HG02973 (cell line): ENCODE data around the gene TLCD4.

ENCODE experiments used
- ATAC-seq: cut with Tn5 transposase; IDR thresholded peaks from one replicate; pipeline ENCODE4 v1.9.1; 2021; ENCODE audit warnings: moderate library complexity; ENCODE audit not compliant: unreplicated experiment

TLCD4 gene

DNA sequence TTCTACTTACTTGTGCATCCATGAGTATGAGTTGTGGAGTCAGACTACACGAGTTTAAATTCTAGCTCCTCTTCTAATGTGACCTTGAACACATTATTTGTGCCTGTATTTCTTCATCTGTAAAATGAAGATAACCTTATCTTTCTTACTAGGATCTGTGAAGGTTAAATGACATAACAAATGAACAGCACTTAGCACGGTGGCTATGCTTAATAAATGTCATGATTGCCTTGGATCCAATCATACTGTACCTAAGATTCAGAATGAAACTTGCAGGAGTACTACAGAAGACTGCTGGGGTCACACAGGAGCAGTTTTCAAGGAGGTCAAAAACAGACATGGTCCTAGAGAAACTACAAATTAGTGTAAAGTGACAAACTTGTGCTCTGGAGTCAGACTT lies 22.2 kb upstream of the TLCD4 start:
- no peak for ATAC-seq

- peak; percentile 83 for ATAC-seq
These were observed 21.3 kb upstream of the TLCD4 start for GRCh38 chr1:95095833-95096217.

DNA sequence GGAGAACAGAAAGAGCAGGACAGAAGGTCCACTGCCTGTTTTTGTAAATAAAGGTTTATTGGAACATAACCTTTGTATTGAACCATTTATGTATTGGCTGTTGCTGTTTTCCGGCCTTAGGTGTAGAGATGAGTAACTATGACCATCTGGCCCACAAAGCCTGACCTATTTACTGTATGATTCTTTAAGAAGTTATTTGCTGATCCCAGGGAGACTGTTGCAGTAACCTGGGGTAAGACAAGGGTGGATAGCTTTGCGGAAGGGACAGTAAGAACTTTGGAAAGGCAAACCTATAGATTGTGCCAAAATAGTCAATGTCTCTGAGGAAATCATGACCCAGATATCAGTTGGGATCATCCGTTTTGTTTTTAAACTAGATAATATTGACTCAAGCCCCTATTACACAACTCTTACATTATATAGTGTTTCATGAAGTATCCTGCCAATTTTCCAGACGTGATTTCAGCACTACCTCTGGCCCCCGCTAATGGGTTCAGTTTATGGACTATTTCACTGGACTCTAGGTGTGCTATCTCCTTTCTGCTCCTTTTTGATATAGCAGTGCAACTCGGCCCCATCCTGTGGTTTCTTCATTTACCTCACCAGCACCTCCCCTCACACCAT lies 20.8 kb upstream of the TLCD4 start:
- no peak for ATAC-seq

DNA sequence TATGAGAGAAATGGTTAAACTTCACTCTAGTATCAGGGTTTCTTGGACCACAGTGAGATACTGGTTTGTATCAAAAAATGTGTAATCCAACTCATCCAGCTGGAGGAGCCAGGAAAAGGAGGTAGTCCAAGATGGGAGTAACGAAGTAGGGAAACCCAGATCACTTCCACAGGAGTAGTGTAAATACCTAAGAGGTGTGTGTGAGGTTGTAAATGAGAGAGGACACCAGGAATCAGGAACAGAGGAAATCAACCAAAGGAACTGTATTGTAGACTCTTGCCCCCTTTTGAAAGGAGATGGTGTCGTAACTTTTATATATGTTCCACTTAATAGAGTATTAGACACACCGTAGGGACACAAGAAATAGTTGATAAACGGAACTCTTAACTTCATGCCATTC lies 19.7 kb upstream of the TLCD4 start:
- ATAC-seq: no peak

GRCh38 chr1:95098196-95098595 lies 19.0 kb upstream of the TLCD4 start:
- ATAC-seq: no peak

- ATAC-seq: no peak
These were observed 8.4 kb upstream of the TLCD4 start for GRCh38 chr1:95108792-95109191.

DNA sequence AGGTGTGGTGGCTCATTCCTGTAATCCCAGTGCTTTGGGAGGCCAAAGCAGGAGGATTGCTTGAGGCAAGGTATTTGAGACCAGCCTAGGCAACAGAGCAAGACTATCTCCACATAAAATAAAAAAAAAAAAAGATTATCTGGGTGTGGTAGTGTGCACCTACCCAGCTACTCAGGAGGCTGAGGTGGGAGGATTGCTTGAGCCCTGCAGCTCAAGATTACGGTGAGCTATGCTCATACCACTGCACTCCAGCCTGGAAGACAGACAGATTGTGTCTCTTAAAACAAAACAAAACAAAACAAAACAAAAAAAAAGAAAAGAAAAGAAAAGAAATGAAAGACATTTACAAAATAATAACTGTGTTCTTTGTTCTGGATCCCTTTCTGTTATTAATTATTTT lies 6.1 kb upstream of the TLCD4 start:
- no peak for ATAC-seq

- ATAC-seq: no peak
These were observed 3.5 kb upstream of the TLCD4 start for GRCh38 chr1:95113684-95114083.

GRCh38 chr1:95115708-95116137 lies 1.4 kb upstream of the TLCD4 start:
- no peak for ATAC-seq

- ATAC-seq: peak; percentile 62
These were observed 462 bp upstream of the TLCD4 start for GRCh38 chr1:95116580-95117206.

DNA sequence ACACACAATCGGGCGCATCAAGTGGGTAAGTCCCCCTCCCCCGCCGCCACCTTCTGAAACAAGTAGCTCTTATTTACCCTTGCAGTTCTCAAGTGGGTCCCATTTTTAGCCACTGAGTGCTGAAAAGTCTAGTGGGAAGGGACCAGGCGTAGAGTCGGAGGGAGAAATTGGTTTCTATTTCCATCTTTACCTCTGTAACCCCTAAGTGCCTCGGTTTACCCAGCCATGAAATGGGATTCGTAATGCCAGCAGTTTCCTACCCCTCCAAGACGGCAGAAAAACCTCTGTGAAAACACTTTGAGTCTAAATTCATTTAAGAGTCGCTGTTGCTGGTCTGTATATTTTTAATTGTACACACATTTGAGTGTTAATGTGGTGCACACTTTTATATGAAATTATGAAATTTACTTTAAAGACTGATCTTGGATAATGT lies 928 bp downstream of the TLCD4 start:
- no peak for ATAC-seq

DNA sequence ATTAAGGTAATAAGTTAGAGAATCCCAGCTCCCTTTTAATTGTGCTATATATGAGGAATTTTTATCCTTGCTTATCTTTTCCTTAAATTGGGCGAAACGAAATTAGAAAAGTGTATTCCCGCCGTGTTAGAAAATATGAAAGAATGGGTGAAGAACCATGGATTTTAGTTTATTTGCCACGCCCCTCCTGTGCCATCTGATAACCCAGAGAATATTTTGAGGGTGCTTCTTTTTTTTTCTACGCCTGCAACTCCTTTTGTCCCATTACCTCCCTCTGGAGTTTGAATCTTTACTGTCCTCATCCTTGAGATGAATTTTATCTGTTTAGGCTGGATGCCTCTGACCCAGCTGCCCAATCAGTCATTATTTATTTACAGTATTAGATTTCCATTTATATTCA lies 1.6 kb downstream of the TLCD4 start:
- ATAC-seq: no peak

- no peak for ATAC-seq
These were observed 2.1 kb downstream of the TLCD4 start for GRCh38 chr1:95119273-95119672.

- ATAC-seq: no peak
These were observed 5.1 kb downstream of the TLCD4 start for GRCh38 chr1:95122151-95122697.

- no peak for ATAC-seq
These were observed 7.2 kb downstream of the TLCD4 start for GRCh38 chr1:95124342-95124741.

DNA sequence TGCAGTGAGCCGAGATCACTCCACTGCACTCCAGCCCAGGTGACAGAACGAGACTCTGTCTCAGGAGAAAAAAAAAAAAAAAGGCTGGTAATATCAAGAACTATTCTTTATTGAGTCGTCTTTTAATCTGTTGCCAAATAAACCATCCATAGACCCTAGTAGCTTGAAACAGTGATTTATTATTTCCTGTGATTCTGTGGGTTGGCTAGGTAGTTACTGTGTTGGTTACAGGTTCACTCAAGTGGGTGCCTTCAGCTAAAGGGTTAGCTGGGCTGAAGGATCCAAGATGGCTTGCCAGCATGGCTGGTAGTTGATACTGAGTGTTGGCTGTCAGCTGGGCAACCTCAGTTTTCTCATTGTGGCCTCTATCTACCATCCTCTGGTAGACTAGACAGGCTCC lies 9.2 kb downstream of the TLCD4 start:
- no peak for ATAC-seq

GRCh38 chr1:95126846-95127245 lies 9.7 kb downstream of the TLCD4 start:
- no peak for ATAC-seq

GRCh38 chr1:95127380-95127779 lies 10.2 kb downstream of the TLCD4 start:
- no peak for ATAC-seq

DNA sequence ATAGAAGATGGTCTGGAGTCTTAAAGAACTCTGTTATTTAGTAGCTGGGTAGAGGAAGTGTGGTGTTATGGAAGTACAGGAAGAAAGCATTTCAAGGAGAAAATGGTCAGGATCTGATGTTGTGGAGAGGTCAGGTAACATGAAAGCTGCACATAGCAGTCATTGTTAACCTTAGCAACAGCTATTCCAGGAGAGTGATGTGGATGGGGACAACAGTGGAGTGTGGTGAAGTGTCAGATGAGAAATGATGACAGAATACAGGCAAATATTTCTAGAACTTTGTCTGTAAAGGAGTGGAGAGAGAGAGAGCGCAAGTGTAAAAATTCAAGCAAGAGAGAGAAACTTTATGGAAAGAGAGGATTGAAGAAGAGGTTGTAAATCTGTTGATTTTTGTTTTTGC lies 15.6 kb downstream of the TLCD4 start:
- no peak for ATAC-seq

GRCh38 chr1:95133687-95134086 lies 16.5 kb downstream of the TLCD4 start:
- no peak for ATAC-seq

- ATAC-seq: no peak
These were observed 21.1 kb downstream of the TLCD4 start for GRCh38 chr1:95138223-95138622.

DNA sequence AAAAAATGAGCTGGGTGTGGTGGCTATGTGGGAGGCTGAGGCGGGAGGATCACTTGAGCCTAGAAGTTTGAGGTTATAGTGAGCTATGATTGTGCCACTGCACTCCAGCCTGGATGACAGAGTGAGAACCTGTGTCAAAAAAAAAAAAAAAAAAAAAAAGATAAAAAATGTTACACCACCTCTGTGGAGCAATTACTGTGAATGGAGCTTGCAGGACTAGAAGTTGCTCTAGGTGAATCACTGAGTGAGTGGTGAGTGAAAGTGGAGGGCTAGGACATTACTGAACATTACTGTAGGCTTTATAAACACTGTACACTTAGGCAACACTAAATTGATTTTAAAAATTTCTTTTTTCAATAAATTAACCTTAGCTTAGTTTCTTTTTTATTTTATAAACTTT lies 21.9 kb downstream of the TLCD4 start:
- no peak for ATAC-seq

DNA sequence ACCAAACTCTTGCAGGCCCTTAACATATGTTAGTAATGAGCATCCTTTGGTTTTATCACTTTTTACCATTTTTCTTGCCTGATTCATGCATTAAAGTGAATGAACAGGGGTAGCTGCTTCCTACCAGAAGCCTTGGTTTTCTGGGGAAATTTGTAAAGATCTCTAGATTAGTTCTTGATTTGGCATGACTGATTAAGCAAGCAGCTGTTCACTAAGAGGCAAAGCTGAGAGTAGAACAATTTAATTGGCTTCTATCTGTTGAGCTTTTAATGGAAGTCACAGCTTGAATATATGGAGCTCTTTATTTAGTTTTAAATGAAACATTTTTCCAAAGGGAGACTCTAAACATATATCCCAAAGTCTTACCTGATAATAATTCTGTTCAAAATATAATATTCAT lies 23.6 kb downstream of the TLCD4 start:
- no peak for ATAC-seq
